ENCODE measurements around the gene GIT1. TPM values are rescaled to one million over a fixed set of nuclear protein-coding genes. Genes with fewer than 3 reads are reported as not detected.

The GIT1 gene
- total and polyA plus RNA-seq, 2 of the 13 experiments (the other 11 are each of a cell fraction or from before 2014, with no cell fraction given): 14.2 to 30.8 TPM

DNA sequence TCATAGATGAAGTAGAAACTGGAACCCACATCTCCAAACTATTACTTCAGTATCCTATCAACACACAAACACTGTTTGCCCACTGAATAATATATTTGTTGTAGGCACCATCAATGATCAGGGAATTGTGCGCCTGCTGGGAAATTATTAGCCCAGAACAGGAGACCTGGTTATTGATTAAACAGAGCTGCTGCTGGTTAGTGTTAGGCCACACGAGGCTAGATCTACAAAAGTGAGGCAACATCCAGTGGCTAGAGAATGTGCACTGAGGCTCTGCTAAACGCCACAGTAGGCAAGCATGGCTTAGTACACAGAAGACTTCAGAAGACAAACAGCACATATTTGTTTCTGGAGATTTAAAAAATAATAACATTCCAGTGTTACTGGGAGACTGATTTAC, 33.6 kb downstream of the GIT1 start (continued):
- TF ChIP-seq, protein P1, sequence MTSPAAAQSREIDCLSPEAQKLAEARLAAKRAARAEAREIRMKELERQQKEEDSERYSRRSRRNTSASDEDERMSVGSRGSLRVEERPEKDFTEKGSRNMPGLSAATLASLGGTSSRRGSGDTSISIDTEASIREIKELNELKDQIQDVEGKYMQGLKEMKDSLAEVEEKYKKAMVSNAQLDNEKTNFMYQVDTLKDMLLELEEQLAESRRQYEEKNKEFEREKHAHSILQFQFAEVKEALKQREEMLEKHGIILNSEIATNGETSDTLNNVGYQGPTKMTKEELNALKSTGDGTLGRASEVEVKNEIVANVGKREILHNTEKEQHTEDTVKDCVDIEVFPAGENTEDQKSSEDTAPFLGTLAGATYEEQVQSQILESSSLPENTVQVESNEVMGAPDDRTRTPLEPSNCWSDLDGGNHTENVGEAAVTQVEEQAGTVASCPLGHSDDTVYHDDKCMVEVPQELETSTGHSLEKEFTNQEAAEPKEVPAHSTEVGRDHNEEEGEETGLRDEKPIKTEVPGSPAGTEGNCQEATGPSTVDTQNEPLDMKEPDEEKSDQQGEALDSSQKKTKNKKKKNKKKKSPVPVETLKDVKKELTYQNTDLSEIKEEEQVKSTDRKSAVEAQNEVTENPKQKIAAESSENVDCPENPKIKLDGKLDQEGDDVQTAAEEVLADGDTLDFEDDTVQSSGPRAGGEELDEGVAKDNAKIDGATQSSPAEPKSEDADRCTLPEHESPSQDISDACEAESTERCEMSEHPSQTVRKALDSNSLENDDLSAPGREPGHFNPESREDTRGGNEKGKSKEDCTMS (CRISPR knock-in tag; conservative IDR thresholded peaks at IDR 0.05): no peak
- TF ChIP-seq KDM1A (CRISPR knock-in tag; IDR thresholded peaks at IDR 0.05) (no peak), ZNF616 (CRISPR knock-in tag; IDR thresholded peaks at IDR 0.05; ENCODE audit: low read depth) (no peak), RARG (CRISPR knock-in tag; IDR thresholded peaks at IDR 0.05; ENCODE audit: low read depth) (no peak), ZNF720 (CRISPR knock-in tag; IDR thresholded peaks at IDR 0.05) (no peak), KLF15 (CRISPR knock-in tag; IDR thresholded peaks at IDR 0.05; ENCODE audit: borderline replicate concordance) (no peak), HNF4A (CRISPR knock-in tag; IDR thresholded peaks at IDR 0.05) (no peak), EHMT2 (IDR thresholded peaks at IDR 0.05; ENCODE audit: borderline replicate concordance, low read depth, low read length) (no peak), ZSCAN31 (CRISPR knock-in tag; IDR thresholded peaks at IDR 0.05; ENCODE audit: low read depth) (no peak), ZC3H13 (CRISPR knock-in tag; IDR thresholded peaks at IDR 0.05) (no peak), ZNF224 (CRISPR knock-in tag; IDR thresholded peaks at IDR 0.05) (no peak), PHF8 (CRISPR knock-in tag; IDR thresholded peaks at IDR 0.05) (no peak), SRSF9 (IDR thresholded peaks at IDR 0.05; ENCODE audit: borderline replicate concordance, insufficient read depth, low read depth, low read length, poor library complexity, severe bottlenecking) (no peak), SP140L (CRISPR knock-in tag; IDR thresholded peaks at IDR 0.05; ENCODE audit: borderline replicate concordance) (no peak)
- TF ChIP-seq, protein P2, sequence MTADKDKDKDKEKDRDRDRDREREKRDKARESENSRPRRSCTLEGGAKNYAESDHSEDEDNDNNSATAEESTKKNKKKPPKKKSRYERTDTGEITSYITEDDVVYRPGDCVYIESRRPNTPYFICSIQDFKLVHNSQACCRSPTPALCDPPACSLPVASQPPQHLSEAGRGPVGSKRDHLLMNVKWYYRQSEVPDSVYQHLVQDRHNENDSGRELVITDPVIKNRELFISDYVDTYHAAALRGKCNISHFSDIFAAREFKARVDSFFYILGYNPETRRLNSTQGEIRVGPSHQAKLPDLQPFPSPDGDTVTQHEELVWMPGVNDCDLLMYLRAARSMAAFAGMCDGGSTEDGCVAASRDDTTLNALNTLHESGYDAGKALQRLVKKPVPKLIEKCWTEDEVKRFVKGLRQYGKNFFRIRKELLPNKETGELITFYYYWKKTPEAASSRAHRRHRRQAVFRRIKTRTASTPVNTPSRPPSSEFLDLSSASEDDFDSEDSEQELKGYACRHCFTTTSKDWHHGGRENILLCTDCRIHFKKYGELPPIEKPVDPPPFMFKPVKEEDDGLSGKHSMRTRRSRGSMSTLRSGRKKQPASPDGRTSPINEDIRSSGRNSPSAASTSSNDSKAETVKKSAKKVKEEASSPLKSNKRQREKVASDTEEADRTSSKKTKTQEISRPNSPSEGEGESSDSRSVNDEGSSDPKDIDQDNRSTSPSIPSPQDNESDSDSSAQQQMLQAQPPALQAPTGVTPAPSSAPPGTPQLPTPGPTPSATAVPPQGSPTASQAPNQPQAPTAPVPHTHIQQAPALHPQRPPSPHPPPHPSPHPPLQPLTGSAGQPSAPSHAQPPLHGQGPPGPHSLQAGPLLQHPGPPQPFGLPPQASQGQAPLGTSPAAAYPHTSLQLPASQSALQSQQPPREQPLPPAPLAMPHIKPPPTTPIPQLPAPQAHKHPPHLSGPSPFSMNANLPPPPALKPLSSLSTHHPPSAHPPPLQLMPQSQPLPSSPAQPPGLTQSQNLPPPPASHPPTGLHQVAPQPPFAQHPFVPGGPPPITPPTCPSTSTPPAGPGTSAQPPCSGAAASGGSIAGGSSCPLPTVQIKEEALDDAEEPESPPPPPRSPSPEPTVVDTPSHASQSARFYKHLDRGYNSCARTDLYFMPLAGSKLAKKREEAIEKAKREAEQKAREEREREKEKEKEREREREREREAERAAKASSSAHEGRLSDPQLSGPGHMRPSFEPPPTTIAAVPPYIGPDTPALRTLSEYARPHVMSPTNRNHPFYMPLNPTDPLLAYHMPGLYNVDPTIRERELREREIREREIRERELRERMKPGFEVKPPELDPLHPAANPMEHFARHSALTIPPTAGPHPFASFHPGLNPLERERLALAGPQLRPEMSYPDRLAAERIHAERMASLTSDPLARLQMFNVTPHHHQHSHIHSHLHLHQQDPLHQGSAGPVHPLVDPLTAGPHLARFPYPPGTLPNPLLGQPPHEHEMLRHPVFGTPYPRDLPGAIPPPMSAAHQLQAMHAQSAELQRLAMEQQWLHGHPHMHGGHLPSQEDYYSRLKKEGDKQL (CRISPR knock-in tag; IDR thresholded peaks at IDR 0.05; ENCODE audit: low read depth): peak; percentile 85
- TF ChIP-seq, protein P3, sequence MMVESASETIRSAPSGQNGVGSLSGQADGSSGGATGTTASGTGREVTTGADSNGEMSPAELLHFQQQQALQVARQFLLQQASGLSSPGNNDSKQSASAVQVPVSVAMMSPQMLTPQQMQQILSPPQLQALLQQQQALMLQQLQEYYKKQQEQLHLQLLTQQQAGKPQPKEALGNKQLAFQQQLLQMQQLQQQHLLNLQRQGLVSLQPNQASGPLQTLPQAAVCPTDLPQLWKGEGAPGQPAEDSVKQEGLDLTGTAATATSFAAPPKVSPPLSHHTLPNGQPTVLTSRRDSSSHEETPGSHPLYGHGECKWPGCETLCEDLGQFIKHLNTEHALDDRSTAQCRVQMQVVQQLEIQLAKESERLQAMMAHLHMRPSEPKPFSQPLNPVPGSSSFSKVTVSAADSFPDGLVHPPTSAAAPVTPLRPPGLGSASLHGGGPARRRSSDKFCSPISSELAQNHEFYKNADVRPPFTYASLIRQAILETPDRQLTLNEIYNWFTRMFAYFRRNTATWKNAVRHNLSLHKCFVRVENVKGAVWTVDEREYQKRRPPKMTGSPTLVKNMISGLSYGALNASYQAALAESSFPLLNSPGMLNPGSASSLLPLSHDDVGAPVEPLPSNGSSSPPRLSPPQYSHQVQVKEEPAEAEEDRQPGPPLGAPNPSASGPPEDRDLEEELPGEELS (CRISPR knock-in tag; IDR thresholded peaks at IDR 0.05): peak; percentile 72; the same call in 1 of the 2 replicates
- TF ChIP-seq, protein P4, sequence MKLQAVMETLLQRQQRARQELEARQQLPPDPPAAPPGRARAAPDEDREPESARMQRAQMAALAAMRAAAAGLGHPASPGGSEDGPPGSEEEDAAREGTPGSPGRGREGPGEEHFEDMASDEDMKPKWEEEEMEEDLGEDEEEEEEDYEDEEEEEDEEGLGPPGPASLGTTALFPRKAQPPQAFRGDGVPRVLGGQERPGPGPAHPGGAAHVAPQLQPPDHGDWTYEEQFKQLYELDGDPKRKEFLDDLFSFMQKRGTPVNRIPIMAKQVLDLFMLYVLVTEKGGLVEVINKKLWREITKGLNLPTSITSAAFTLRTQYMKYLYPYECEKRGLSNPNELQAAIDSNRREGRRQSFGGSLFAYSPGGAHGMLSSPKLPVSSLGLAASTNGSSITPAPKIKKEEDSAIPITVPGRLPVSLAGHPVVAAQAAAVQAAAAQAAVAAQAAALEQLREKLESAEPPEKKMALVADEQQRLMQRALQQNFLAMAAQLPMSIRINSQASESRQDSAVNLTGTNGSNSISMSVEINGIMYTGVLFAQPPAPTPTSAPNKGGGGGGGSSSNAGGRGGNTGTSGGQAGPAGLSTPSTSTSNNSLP (IDR thresholded peaks at IDR 0.05; ENCODE audit: low read depth, low read length): peak; percentile 97
- TF ChIP-seq, protein P5, sequence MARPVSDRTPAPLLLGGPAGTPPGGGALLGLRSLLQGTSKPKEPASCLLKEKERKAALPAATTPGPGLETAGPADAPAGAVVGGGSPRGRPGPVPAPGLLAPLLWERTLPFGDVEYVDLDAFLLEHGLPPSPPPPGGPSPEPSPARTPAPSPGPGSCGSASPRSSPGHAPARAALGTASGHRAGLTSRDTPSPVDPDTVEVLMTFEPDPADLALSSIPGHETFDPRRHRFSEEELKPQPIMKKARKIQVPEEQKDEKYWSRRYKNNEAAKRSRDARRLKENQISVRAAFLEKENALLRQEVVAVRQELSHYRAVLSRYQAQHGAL (CRISPR knock-in tag; IDR thresholded peaks at IDR 0.05; ENCODE audit: not compliant biosample characterization): no peak
